Hippocampal formation (tissue), 2 donors: Measurements from ENCODE around the gene ADAM17.
A peak's percentile ranks its signal among the peaks of the same experiment; 100 is the strongest.

Experiments used
- DNase-seq, 2 donors: peaks; one replicate each; lab custom pipeline; 2025; lab: John Stamatoyannopoulos, UW

ADAM17 gene

DNA sequence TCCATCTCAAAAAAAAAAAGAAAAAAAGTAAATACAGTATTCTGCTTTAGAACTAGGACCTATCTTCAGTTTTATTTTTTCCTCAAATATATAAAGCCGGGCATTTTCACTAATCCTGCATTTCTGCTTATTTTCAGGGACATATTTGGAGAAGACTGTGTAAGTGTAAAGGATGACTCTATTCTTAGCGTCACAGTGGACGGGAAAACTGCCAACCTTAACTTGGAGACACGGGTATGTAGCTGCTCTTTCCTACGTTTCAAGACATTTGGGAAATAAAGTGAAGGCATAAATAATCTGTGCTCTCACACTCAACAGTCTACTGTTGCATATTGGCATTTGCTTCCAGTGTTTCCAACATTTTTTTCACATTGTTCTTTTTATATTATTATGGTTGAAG lies 84.4 kb downstream of the ADAM17 start:
- DNase-seq, result no peak

DNA sequence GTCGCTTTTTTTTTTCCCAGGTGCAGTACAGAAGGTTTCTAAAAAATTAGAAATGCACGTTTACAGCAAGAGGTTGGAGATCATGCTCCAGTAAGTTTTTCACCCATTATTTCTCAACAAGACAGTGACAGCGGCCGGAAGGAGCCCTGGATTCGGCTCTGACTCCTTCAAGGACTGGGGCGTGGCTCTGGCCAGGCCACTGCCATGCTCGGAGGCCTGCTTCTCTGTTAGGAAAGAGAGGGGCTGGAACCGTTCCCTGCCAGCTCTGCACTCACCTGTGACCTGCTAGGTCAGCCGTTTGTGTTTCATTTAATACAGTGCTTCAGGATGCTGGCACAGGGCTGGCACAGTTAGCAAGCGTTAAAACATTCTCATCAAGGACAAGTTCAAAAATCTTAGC lies 87.9 kb downstream of the ADAM17 start:
- DNase-seq, result no peak

DNA sequence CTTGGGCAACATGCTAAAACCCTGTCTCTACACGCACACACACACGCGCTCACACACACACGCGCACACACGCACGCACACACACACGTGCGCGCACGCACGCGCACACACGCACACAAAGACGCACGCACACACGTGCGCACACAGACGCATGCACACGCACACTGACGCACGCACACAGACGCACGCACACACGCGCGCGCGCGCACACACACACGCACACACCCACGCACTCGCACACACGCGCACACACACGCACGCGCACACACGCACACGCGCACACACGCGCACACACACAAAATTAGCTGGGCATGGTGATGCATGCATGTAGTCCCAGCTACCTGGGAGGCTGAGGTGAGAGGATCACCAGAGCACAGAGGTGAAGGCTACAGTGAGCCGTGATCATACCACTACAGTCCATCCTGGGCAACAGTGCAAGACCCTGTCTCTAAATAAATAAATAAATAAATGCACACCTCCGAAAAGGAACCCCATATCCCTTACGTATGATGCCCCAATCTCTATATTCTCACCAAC lies 89.4 kb downstream of the ADAM17 start:
- DNase-seq, result no peak

DNA sequence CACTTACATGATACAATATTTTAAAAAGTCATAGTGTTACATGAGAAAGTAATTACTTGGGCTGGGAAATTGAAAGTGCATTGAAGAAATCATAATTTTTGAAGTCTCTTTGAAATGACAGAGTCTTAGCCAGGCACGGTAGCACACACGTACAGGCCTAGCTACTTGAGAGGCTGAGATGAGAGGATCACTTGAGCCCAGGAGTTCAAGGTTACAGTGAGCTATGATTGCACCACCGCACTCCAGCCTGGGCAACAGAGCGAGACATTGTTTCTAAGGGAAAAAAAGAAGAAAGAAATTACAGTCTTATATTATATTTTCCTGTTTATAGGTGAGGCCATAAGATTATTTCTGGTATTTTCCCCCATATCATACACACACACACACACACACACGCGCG lies 90.5 kb downstream of the ADAM17 start:
- no peak for DNase-seq

DNA sequence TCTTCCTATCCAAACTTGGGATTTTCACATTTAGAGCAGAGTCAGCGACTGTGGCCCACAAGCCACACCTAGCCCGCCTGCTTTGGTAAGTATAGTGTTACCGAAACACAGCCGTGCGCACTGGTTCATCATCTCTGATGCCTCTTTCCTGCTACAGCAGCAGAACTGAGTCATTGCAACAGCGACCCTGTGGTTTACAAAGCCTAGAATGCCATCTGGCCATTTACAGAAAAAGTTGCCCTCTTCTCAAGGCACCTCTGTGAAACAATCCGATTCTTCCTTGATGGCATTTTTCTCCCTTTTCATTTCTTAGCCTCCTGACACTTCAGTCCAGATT lies 92.0 kb downstream of the ADAM17 start:
- DNase-seq, result no peak

DNA sequence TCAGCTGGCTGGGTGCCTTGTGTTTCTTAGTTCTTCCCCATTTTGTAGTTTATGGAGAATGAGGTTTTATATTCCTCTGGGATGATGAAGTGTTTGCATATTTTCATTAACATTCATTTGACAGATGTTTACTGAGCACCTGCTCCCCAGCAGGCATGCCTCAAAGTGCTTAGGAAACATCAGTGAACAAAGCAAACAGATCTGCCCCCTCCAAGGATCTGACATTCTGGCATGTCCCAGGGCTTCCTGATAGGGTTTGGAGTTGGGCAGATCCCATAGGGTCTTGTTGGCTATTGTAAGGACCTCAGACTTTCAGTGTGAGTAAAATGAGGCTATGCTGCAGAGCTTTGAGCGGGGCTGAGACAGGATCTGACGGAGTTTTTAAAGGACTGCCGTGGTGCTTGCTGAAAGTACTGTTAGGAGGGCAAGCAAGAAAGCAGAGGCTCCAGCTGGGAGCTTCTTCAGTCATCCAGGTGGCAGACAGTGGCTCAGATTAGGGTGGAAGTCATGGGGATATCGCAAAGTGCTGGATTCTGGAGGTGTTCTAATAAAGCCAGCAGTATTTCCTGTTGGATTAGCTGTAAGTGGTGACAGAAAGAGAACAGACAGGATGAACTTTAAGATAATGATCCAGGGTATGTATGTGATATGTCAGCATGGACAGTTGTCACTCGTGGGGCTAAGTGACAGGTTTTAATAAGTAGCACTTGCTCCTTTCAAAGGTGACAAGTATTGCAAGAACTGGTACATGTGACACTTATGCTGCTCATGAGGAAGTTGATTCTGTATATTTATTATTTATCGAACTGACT lies 92.5 kb downstream of the ADAM17 start:
- no peak for DNase-seq

DNA sequence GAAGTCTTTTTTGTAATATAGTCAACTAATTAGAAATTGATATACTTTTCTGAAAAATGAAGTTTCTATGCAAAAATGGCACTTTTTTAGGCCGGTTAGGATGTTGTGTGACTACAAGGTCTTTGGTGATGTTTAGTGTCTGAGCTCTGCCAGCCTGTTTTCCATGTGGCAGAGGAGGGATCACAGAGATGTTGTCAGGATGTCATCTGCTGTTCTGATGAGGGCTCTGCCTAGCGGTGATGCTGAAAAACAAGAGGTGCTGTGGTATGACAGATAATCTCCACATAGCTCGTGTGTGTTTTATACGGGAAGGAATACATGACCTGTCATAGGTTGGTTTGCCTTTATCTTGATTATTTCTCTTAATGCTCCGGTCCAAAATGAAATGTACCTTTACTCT lies 93.3 kb downstream of the ADAM17 start:
- no peak for DNase-seq

DNA sequence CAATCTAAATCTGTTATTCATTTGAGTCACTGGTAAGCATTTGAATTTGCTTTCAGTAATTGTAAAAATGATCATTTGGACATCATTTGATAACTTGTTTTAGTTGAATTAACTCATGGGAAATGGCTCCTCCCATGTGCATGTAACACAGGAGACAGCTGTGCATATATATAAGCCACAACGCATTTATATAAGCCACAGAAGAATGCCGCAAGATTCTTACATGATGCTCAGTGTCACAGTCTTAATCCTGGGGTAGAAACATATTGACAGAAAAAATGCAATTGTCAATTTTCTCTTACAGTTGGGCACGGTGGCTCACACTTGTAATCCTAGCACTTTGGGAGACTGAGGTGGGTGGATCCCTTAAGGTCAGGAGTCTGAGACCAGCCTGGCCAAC lies 94.6 kb downstream of the ADAM17 start:
- no peak for DNase-seq

DNA sequence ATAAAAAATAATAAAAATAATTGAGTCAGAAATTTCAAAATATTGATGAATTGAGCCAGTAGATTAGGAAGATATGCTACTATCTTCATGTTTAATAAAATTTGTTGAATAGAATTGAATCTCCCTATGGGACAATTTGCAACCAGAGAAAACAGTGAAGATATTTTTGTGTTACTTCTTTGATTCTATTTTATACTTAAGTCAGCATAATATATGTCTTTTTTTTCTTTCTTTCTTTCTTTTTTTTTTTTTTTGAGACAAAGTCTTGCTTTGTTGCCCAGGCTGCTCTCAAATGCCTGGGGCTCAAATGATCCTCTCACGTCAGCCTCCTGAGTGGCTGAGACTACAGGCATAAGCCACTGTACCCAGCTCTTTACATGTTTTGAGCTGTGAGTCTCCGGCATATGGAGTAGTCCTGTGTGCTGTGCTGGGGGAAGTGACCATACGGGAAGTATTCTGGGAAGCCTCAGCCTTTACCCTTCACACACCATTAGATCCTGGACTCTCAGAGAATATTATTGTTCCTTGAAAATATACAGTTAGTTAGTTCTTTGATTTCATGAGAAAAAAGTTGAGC lies 95.1 kb downstream of the ADAM17 start:
- DNase-seq, result no peak

DNA sequence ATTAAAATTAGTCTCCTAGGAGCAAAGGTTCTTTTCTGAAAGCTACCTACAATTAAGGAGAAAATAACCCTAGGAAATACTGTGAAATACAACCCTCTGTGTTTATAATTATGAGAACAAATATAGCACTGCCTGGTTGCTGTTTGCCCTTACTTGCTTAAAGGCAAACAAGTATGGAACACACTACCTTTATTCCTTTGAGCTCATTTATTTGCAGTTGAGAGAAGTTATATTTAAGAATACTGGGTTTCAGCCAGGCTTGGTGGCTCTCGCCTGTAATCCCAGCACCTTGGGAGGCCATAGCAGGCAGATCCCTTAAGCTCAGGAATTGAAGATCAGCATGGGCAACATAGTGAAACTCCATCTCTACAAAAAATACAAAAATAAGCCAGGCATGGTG lies 104.4 kb downstream of the ADAM17 start:
- DNase-seq, result no peak

DNA sequence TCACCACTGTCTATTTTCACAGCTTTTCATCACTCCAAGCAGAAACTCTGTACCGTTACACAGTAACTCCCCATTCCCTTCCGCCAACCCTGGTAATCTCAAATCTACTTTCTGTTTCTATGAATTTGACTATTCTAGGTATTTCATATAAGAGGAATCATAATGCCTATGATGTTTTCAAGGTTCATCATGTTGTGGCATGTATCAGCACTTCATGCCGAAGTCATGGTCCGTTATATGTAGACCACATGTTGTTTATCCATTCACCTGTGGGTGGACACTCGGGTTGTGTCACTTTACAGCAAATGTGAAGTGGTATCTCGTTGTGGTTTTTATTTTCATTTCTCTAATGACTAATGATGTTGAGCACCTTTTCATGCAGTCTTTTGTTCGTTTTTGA lies 110.5 kb downstream of the ADAM17 start:
- no peak for DNase-seq

DNA sequence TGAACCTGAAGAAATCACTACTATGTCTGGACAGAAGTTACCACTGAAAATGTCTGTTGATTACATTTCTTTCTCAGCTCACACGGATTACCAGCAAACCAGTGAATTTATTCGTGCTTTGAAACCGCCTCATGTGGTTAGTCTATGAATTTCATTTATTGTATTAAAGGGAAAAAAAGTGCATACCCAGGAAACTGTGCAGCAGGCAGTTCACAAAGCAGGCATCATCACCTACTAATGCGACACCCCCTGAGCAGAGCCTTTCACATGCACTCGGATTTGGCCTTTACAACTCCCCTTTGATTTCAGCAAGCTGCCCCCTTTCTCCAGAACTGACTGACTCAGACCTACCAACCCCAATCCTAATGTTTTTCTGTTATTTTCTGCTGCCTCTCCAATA lies 112.1 kb downstream of the ADAM17 start:
- no peak for DNase-seq

DNA sequence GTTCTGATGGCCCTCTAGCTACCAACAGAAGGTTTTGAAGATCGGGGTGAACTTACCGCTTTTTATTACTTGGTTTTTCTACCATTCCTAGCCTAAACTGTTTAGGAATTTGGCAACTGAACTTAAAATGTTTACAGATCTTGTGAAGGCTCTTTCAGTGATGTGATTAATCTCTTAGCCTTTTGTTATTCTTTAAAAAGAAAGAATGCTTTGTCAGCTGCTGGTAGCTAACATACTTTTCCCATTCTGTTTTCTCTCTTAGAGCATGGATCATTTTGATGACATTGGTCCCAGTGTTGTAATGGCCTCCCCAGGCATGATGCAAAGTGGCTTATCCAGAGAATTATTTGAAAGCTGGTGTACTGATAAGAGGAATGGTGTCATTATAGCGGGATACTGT lies 114.1 kb downstream of the ADAM17 start:
- DNase-seq, result no peak

DNA sequence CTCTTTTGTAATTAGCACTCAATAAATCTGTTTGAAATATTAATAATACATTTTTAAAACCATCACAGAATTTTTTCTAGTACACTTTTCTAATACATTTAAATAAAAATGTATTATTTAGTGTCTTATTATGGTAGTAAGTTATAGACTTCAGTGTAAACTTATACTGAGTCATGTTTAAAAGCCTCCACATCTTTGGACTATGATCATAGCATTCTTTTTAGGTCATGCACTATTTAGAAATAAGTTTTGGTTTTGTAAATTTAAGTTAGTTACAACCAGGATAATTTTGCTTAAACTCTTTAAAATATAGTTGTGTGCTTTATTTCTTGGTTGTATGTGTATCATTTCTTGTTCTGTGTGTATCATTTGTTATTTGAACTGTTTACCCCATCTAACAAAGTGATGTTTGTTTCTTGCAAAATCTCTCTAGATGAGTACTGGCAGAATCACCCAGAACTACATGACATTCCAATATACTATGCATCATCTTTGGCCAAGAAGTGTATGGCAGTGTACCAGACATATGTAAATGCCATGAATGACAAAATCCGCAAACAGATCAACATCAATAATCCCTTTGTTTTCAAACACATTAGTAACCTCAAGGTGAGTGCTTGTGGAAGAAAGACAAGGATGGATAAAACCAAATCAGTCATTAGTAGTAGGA lies 115.4 kb downstream of the ADAM17 start:
- DNase-seq, result peak in 1 of 2 donors; percentile 8

DNA sequence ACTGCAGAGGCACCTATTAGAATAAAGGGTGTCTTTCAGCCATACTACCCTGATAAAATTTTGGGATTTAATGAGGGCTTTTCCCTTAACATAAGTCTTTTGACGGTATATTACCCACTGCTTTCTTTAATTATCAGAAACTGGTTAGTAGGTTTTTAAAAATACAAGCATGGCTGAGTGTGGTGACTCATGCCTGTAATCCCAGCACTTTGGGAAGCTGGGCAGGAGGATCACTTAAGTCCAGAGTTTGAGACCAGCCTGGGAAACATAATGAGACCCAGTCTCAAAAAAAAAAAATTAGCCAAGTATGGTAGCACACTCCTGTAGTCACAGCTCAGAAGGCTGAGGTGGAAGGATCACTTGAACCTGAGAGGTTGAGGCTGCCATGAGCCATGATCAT lies 116.1 kb downstream of the ADAM17 start:
- no peak for DNase-seq
